Fibroblast of skin of right biceps (primary cell): Measurements from ENCODE around the gene SLCO4C1.
A peak's percentile ranks its signal among the peaks of the same experiment; 100 is the strongest.
"Not testable (repeated sequence)": the region's sequence is repeated elsewhere in the genome, so short reads cannot be mapped to it uniquely, and the experiment has no call there.

ENCODE experiments used
- DNase-seq: peaks from one replicate; pipeline ENCODE4 v3.0.0-alpha.2; 2013

The SLCO4C1 gene, protein sequence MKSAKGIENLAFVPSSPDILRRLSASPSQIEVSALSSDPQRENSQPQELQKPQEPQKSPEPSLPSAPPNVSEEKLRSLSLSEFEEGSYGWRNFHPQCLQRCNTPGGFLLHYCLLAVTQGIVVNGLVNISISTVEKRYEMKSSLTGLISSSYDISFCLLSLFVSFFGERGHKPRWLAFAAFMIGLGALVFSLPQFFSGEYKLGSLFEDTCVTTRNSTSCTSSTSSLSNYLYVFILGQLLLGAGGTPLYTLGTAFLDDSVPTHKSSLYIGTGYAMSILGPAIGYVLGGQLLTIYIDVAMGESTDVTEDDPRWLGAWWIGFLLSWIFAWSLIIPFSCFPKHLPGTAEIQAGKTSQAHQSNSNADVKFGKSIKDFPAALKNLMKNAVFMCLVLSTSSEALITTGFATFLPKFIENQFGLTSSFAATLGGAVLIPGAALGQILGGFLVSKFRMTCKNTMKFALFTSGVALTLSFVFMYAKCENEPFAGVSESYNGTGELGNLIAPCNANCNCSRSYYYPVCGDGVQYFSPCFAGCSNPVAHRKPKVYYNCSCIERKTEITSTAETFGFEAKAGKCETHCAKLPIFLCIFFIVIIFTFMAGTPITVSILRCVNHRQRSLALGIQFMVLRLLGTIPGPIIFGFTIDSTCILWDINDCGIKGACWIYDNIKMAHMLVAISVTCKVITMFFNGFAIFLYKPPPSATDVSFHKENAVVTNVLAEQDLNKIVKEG

DNA sequence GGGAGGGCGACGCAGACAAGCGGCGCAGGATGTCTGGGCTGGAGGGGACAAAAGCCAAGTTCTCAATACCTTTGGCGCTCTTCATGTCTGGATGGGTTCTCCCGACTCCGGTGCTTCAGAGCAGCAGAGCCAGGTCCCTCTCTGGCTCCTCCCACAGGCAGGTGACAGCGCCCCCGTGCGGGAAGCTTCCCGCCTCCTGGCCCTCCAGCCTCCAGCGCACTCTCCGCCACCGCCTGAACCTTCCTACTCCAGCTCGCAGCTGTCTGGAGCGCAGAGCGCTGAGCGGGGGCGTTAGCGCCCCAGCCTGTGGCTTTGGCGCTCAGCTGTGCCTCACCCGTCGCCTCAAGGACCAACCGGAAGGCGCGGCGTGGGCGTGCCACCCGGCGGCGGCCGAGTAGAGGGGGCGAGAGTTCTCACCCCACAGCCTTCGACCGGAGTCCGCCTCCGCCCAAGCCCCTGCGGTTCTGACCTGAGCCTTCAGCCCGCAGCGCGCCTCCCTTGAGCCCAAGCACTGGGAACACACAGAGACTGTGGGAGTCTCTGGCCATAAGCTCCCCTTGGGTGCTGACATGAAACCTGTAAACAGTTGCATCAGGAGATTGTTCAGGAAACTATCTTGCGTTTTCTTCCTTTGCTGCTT, at the start of gene SLCO4C1:
TSS of gene SLCO4C1 (minus strand) at position 107 of the 640 bp plus-strand sequence. CDS start at position 85, 22 bp downstream.
- peak; percentile 45 for DNase-seq

- DNase-seq: no peak
These were observed 45.7 kb upstream of the SLCO4C1 start for GRCh38 chr5:102341681-102342288.

DNA sequence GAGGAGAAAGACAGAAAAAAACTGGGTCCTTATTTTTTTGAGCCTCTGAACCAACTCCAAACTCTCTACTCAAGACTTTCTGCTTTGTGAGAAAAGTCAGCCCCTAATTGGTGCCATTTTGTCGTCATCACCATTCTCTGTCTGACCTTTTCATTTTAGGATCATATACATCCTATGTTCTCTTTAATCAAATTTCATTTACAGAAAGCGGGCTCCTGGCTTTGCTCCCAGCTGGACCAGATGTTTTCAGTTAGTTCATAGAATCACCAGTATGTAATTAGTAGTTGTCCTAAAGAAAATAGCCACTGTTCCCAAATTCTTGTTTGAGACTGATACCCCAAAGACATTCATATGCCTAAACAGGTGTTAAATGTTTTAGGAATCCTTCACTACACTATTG, 28.6 kb upstream of the SLCO4C1 start:
- no peak for DNase-seq

GRCh38 chr5:102318801-102319200, 22.7 kb upstream of the SLCO4C1 start:
- DNase-seq: not testable (repeated sequence)

DNA sequence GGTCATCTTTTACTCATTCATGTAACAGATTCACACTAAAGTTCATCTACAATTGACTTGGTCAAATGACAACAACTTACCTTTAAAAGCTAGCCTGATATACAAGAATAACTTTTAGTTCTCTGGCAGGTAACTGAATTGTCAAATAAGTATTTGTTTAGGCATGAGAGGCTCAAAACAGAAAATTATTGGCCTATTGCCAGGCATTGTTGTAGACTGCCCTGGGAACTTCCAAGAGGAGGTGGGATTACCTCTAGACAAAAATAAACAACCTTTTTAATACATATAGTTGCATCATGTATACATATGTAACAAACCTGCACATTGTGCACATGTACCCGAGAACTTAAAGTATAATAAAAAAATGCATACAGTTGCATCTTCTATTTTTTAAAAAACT, 18.2 kb upstream of the SLCO4C1 start:
- DNase-seq: no peak

GRCh38 chr5:102313912-102314311, 17.8 kb upstream of the SLCO4C1 start:
- no peak for DNase-seq

DNA sequence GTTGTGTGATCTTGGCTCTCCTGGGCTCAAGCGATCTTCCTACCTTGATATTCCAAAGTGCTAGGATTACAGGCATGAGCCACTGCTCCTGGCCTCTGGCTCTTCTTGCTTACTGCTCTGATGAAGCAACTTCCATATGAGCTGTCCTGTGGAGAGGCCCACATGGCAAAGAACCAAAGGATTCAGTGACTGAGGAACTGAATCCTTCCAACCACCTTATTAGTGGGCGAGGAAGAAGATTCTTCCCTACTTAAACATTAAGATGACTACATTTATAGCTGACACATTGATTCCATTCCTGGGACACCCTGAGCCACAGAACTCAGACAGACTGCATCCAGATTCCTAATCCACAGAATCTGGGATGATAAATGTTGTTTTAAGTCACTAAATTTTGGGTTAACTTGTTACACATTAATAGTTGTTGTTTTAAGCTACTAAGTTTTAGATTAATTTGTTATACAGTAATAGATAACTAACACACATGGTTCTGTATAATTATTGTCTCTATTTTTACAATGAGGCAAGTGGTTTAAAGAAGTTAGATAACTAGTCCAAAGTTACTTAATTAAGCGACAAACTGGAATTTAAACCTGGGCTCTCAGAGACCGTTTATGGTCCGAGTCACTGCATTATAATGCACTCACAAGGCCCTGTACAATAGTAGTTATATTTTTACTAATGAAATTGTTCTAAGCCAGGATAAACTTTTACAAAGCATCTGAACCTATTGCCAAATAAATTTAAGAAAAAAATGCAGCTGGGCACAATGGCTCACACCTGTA, 16.7 kb upstream of the SLCO4C1 start:
- DNase-seq: peak; percentile 61

GRCh38 chr5:102309586-102309985, 13.5 kb upstream of the SLCO4C1 start:
- no peak for DNase-seq

- no peak for DNase-seq
These were observed 11.1 kb upstream of the SLCO4C1 start for GRCh38 chr5:102307232-102307631.

DNA sequence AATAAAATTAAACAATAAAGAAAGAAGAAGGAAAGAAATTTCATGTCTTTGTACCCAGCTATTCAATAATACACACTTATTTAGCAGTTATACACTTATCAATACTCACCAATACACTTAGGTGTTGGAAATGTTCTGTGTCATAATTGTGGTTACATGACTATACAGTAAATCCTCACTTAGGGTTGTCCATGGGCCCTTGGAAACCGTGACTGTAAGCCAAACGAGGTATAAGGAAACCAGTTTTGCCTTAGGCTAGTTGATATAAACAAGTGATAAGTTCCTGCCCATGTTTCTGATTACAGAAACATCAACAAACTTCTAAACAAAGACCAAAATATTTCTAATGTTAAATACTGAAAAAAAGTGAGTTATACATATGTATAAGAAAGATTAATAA, 10.0 kb upstream of the SLCO4C1 start:
- DNase-seq: no peak

GRCh38 chr5:102295534-102296177, 428 bp downstream of the SLCO4C1 start:
- DNase-seq: no peak

DNA sequence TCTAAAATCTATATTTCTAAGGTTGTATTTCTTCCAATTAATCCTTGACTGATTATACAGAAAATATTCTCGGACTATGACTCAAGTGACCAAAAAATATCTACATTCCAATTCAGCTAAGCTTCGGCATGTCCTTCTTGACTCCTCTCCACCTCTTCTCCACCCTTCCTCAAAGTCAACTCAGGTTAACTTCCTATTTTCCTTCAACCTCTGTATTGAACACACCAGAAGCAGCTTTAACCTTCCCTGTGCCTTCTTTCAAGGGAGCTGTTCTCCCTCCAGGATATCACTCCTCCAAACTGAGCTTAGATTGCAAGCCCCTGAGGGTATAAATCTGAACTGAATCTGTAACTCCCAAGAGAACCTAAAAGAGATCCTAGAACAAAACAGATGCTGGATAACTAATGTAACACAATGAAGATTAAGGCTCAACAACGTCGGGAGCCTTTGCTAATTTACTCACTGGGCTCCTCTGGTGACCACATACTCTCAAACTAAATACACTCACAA, 1.1 kb downstream of the SLCO4C1 start:
- DNase-seq: no peak

GRCh38 chr5:102290004-102290403, 6.1 kb downstream of the SLCO4C1 start:
- DNase-seq: no peak

DNA sequence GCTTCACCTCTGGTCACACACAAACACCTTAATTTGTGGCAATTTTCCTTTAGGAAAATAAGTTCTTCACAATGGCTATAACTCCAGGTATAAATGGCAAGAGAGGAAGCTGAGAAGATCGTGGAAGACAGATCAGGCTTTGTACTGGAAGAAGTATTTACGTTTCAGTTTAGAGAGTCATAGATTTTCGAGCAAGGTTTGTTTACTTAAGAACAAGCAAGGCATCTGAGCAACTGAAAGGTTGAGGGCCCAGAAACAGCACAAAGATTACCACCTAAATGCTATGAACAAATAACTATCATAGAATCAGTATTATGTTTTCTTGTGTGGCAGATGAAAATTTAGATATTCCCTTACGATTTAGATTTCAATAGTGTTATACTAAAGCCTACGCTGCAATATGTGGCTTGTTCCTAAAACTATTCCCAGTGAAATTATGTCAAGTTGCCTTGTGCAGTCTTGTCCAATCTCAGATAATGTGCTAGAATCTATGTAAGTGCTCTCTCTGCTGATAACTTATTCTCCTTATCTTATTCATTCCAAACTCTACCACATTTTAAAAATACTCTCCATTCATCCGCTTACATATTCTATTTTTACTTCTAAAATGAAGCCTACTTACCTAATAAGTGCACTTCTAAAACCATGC, 6.7 kb downstream of the SLCO4C1 start:
- DNase-seq: no peak

DNA sequence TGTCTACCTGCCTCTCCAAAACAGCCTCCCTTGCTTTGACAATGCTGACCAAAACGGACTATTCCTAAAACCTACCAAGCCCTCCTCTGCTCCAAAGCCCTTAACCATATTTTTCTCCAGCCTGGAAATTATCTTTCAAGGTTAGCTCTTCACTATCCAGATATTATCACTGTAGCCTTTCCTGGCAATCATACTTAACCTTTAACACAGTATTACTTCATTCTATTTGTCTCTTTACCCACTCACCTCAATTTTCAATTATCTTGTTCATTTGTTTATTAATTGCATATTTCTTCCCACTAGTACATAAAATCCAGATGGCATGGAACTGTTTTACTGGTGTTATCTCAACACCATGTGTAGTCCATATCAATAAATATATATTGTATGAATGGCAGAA, 7.5 kb downstream of the SLCO4C1 start:
- DNase-seq: no peak

GRCh38 chr5:102286476-102286875, 9.6 kb downstream of the SLCO4C1 start:
- DNase-seq: no peak

GRCh38 chr5:102283102-102283797, 12.8 kb downstream of the SLCO4C1 start:
- no peak for DNase-seq

GRCh38 chr5:102279711-102280110, 16.4 kb downstream of the SLCO4C1 start:
- DNase-seq: no peak

DNA sequence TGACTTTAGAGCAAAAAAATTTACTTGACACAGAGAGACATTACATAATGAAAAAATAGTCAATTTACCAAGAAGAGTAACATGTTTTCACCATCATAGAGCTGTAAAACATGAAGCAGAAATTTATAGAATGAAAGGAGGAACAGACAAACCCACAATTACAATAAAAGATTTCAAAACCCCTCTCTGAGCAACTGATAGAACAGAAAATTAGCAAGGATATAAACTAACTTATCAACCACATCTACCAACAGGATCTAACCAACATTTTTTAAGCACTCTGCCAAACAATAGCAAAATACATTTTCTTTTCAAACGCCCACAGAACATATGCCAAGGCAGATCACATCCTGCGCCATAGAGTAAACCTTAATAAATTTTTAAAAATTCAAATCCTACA, 17.9 kb downstream of the SLCO4C1 start:
- no peak for DNase-seq

DNA sequence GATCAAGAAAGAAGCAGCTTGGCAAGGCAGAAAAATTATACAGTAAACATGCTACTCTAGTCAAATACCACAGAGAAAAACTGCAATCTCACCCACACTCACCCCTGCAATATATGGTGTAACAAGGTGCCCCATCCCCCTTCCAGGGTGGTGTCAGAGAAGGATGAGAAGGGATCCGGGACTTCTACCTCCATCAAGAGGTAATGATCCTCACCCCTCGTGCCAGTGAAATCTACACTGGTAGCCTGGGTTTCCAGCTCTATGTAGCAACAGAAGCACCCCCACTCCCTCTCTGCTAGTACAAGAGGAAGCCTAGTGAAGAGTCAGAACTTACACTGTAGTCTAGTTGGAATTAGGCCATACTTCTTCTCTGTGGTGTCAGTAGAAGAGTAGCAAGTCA, 18.9 kb downstream of the SLCO4C1 start:
- no peak for DNase-seq

GRCh38 chr5:102271759-102272158, 24.3 kb downstream of the SLCO4C1 start:
- DNase-seq: no peak
